Fibroblast of villous mesenchyme (primary cell): ENCODE measurements around the gene HIVEP3. TPM values are rescaled to one million over a fixed set of nuclear protein-coding genes. Genes with fewer than 3 reads are reported as not detected.

Experiments
- DNase-seq: peaks from one replicate; pipeline ENCODE4 v3.0.0-alpha.2; 2010; ENCODE audit warnings: low read depth
- H3K4me3 ChIP-seq: 2 replicates; pipeline ENCODE4 v1.5.1; 2011; ENCODE audit warnings: low read depth, mild to moderate bottlenecking, low read length
- CTCF ChIP-seq: IDR thresholded peaks from 2 replicates; pipeline ENCODE4 v1.5.1; 2012; ENCODE audit warnings: low read depth, mild to moderate bottlenecking, low read length; ENCODE audit not compliant: insufficient read depth
- total RNA-seq: library from RNA; depleted of rRNA; stranded (reverse); fragments of >200 nt; gene quantifications from 2 replicates; pipeline ENCODE4 v1.2.3, GENCODE V29; 2012

HIVEP3 gene
- total RNA-seq, 1 donor = 0.86 TPM

- H3K4me3 ChIP-seq = no peak overlapping the region
- DNase-seq = no peak
- no peak for TF ChIP-seq CTCF
Measured at GRCh38 chr1:41730806-41731205, 187.9 kb downstream of the HIVEP3 start.

DNA sequence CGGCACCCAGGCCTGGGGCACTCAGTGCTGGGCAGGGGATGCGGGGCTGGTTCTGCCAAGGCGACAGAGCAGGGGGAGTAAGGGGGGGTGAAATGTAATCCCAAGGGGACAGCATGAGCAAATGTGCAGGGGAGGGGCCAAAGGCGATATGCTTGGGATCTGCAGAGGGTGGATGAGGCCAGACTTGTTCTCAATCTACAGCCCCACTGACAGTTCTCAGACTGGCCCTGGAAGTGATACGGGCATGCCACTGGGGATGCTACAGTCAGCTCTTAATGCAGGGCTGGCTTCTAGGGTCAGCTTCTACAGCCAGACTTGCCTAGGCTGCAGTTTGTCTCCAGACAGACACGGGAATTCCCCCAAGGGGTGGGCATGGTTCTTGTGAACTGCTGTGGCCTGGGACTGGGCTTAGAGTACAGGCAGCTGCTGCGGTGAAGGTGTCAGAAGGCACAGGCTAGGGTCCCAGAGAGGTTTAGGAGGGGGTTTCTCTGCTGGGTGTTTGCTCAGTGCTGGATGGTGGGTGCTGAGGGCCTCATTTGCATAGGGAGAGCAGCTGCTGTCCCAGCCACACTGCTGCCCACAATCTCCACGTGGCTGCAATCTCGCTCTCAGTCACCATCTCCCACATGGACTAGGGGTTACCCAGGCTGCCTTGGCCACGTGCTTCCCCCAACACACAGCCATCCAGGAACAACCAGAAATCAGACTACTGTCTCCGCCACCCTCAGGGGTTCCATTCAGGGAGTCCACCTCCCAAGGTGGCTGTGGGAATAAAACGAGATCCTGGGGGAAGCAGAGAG lies 190.1 kb downstream of the HIVEP3 start:
- peak; percentile 53 for DNase-seq
- no peak for TF ChIP-seq CTCF
- H3K4me3 ChIP-seq = no peak overlapping the region

- no peak for TF ChIP-seq CTCF
- DNase-seq = no peak
- H3K4me3 ChIP-seq = no peak overlapping the region
Measured at GRCh38 chr1:41727749-41728115, 191.0 kb downstream of the HIVEP3 start.

DNA sequence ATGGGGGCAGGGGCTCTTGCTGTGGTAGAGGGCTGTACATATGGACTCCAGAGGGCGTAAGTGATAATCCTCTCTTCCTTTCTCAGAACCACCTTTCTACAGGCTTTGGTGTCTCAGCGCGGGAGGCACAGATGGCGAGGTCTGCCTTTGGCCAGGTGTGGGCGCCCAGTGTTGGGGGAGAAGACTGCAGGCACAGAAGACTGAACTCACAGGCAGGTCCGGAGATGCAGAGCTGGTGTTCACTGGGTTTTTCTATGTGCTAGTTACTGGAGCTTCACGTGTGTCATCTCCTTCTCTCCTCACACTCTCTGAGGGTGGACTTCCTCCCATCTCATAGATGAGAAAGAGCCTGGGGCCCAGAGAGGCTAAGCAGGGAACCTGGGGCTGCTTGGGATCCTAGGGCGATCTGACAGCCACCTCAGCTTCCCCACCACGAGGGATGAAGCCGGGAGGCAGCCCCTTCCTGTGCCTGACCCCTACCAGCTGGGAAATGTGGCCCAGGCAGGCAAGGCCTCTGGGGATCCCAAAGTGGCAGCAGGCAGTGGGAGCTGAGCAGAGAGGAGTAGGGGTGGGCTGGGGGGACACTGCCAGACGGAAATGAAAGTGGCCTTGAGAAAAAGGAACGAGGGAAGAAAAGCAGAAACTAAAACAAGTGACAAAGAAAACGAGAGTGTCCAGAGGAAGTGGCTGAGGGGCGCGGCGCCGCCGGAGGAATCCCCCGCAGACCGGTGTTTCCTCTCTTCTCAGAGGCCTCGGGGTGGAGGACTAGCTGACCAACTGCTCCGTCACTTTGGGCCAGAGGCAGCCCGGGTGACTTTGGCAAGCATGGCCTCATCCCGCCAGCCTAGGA lies 191.6 kb downstream of the HIVEP3 start:
- no peak for DNase-seq
- H3K4me3 ChIP-seq = no peak overlapping the region
- TF ChIP-seq CTCF = no peak

DNA sequence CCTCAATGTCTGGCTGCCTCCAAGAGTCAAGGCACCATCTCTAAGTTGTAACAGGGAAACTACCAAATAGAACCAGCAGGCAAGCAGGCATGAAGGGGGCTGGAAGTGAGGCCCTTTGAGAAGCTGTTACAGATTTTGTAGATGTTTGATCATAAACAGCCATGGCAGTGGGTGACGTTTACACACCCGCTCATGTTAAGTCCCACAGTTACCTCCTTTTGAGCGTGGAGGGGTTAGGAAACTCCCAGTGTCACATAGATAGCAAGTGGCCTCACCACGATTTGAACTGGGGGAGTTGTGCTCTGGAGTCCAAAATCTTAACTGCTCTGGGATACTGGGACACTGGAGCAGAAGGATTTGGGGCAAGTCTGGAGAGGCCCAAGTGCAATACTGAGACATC lies 192.4 kb downstream of the HIVEP3 start:
- no peak overlapping the region for H3K4me3 ChIP-seq
- no peak for DNase-seq
- no peak for TF ChIP-seq CTCF

- TF ChIP-seq CTCF = no peak
- H3K4me3 ChIP-seq = no peak overlapping the region
- no peak for DNase-seq
Measured at GRCh38 chr1:41724926-41725325, 193.8 kb downstream of the HIVEP3 start.
